Fibroblast of the aortic adventitia (primary cell): ENCODE data around the gene RPF1. TPM values are rescaled to one million over a fixed set of nuclear protein-coding genes. Genes with fewer than 3 reads are reported as not detected.
"Not testable (repeated sequence)": the region's sequence is repeated elsewhere in the genome, so short reads cannot be mapped to it uniquely, and the experiment has no call there.

Experiments used
- DNase-seq: peaks from one replicate; pipeline ENCODE4 v3.0.0-alpha.2; 2010; ENCODE audit warnings: low read depth
- H3K4me3 ChIP-seq: 2 replicates; pipeline ENCODE4 v1.5.1; 2011; ENCODE audit warnings: low read depth, mild to moderate bottlenecking, control low read depth, low read length, moderate library complexity
- total RNA-seq: library from RNA; depleted of rRNA; stranded (reverse); fragments of >200 nt; gene quantifications from 2 replicates; pipeline ENCODE4 v1.2.3, GENCODE V29; 2012; ENCODE audit warnings: low replicate concordance
- TF ChIP-seq, protein P1 (sequence below): IDR thresholded peaks from 2 replicates; pipeline ENCODE4 v1.5.1; 2011; ENCODE audit warnings: mild to moderate bottlenecking, low read length, control low read depth, inconsistent platforms; ENCODE audit not compliant: insufficient read depth

RPF1 gene
- total RNA-seq, 1 donor, result 51.6 TPM

DNA sequence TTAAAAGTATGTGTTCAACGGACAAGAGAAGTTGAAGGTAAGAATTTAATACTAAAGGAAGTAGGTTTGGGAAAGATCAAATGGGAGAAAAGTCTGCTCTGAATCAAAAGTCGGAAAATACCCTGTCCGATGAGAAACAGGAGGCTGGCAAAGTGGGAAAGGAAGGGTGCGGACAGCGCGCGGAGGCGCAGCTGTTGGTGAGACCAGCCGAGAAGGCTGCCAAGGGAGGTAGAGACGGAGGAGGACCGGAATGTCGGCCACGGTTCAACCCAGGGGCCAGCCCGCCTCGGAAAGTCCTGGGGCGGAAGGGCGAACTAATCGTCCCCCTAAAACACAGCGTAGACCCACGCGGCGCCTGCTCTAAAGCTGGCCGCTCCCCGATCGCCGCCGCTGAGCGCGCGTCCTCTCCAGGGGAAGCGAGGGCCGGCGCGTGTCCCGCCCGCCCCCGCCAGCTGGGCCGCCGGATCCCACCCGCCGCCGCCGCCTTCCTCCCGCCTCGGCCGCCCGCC is 26.5 kb downstream of the RPF1 start:
- peak; percentile 71 for DNase-seq
- TF ChIP-seq, protein P1, sequence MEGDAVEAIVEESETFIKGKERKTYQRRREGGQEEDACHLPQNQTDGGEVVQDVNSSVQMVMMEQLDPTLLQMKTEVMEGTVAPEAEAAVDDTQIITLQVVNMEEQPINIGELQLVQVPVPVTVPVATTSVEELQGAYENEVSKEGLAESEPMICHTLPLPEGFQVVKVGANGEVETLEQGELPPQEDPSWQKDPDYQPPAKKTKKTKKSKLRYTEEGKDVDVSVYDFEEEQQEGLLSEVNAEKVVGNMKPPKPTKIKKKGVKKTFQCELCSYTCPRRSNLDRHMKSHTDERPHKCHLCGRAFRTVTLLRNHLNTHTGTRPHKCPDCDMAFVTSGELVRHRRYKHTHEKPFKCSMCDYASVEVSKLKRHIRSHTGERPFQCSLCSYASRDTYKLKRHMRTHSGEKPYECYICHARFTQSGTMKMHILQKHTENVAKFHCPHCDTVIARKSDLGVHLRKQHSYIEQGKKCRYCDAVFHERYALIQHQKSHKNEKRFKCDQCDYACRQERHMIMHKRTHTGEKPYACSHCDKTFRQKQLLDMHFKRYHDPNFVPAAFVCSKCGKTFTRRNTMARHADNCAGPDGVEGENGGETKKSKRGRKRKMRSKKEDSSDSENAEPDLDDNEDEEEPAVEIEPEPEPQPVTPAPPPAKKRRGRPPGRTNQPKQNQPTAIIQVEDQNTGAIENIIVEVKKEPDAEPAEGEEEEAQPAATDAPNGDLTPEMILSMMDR, result no peak
- peak overlapping the region; percentile 89 for H3K4me3 ChIP-seq

DNA sequence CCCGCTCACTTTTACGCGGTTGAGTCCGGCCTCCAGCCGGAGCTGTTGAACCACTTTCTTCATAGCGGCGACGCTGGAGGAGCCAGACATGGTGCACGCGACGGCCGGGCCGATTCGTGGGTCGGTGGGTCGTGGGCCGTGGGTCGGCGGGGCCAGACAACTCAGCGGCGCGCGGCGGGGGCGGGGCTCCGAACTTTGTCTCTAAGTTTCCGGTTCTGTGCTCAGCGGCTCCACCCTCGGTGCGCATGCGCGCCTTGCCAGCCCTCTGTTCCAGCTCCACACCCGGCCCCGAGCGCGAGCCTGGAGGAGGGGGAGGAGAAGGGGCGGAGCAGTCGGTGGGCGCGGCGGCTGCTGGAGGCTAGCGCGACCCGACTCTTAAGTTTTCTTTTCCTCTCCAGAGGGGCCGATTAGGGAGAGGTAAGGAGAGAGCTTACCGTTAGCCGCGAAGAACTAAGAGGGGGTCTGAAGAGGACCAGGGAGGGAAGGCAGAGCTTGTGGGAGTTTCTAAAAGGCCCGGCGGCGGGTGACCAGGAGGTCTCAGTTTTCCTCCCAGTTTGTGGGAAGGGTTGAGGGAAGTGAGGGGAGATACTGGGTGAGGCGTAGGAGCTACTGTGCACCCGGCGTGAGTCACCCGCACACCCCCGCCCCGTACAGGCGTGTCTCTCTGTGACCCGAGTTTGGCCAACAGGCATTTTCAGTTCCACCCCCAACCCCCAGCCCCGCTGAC is 27.1 kb downstream of the RPF1 start, which contains the start of the genes GNG5 and SPATA1:
GNG5 (minus strand) TSS at position 580 of the 727 bp plus-strand sequence; CDS start at position 90, 490 bp downstream.
SPATA1 (plus strand) TSS at position 385 of the 727 bp plus-strand sequence. CDS start 9,974 bp downstream, outside the sequence.
- TF ChIP-seq, protein P1, result no peak
- H3K4me3 ChIP-seq, result peak within 1 kb of the TSS; percentile 89
- peak; percentile 96 for DNase-seq

DNA sequence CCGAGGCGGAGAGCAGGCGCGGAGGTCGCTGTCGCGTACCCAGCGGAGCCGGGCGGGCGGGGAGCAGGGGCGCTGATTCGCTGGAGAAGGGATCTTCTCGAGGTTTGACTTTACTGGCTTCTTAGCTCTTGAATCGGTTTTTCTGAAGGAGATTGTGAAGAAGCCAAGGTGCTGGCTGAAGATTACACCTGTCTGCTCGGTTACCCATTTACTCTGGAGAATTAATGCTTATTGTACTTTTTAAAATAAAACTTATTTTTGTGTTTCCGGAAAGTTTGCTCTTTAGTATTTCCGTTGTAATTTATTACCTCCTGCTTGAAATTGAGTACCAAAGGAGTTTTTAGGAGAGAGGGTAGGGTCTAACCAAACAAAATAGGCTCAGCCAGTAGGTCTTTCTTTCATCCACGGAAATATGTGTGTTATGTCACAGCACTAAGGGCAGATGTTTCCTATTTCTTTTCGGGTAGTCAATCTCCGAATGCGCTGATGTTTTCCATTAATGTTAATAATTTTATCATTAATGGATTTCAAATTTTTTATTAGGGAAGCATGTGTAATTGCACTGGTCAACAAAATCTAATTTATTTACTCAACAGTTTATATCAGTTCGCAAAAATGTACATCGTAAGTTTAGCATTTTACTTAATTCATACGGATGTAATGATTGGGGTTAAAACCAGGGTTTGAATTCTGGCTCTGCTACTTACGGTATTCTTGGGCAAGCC is 27.8 kb downstream of the RPF1 start:
- peak overlapping the region; percentile 82 for H3K4me3 ChIP-seq
- DNase-seq, result no peak
- TF ChIP-seq, protein P1, result no peak

DNA sequence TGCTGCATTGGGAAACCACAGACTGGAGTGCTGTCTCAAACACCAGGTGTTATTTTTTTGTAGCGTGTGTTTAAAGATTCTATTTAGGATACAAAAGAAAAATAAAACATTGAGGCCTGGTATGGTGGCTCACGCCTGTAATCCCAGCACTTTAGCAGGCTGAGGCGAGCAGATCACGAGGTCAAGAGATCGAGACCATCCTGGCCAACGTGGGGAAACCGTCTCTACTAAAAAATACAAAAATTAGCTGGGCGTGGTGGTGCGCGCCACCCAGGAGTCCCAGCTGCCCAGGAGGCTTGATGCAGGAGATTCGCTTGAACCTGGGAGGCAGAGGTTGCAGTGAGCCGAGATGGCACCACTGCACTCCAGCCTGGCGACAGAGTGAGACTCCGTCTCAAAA is 28.8 kb downstream of the RPF1 start:
- not testable (repeated sequence) for H3K4me3 ChIP-seq, DNase-seq

DNA sequence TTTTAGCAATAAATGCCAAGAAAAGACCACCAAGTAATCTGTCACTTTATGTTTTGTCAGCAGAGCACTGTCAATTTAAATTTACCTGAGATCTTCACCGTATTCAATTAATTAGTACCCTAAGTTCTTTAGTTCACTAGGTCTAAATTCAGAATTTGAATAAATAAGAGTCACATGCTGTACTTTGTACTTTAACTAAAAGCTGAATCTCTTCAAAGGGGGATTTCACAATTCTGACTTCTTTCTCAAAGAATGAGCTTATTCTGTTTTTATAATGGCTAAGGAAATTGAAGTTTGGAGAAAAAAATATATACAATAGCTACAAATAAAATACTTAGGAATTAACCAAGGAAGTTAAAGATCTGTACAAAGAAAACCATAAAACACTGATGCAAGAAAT is 29.4 kb downstream of the RPF1 start:
- TF ChIP-seq, protein P1, result no peak
- DNase-seq, result no peak
- H3K4me3 ChIP-seq, result no peak overlapping the region

DNA sequence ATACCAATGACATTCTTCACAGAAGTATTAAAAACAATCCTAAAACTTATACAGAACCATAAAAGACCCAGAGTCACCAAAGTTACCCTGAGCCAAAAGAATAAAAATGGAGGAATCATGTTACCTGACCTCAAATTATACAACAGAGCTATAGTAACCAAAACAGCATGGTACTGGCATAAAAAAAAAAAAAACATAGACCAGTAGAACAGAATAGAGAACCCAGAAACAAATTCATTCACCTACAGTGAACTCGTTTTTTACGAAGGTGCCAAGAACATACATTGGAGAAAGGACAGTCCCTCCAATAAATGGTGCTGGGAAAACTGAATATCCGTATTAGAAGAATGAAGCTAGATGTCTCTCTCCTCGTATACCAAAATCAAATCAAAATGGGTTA is 30.0 kb downstream of the RPF1 start:
- DNase-seq, result no peak
- TF ChIP-seq, protein P1, result no peak
- no peak overlapping the region for H3K4me3 ChIP-seq

DNA sequence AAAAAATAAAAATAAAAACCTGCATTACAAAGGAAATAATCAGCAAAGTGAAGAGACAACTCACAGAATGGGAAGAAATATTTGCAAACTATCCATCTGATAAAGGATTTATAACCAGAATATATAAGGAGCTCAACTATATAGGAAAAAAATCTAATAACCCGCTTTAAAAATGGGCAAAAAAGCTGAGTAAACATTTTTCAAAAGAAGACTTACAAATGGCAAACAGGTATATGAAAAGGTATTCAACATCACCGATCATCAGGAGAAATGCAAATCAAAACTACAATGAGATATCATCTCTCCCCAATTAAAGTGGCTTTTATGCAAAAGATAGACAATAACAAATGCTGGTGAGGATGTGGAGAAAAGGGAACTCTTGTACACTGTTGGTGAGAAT is 31.1 kb downstream of the RPF1 start:
- DNase-seq, result no peak
- TF ChIP-seq, protein P1, result no peak
- H3K4me3 ChIP-seq, result no peak overlapping the region
